HFF-Myc (cell line): Measurements from ENCODE around the gene GRIK5.

Experiments used
- DNase-seq: peaks from one replicate; pipeline ENCODE4 v3.0.0-alpha.2; 2011; ENCODE audit warnings: low read depth; ENCODE audit errors: extremely low read depth
- H3K4me3 ChIP-seq: replicated peaks from 2 replicates; pipeline ENCODE4 v1.5.1; 2011; ENCODE audit warnings: low read depth, mild to moderate bottlenecking, control low read depth, low read length
- CTCF ChIP-seq: IDR thresholded peaks from 2 replicates; pipeline ENCODE4 v1.5.1; 2012; ENCODE audit warnings: mild to moderate bottlenecking, low read depth, low read length, control low read depth; ENCODE audit errors: missing control alignments

GRIK5 gene

GRCh38 chr19:42095814-42096230 lies 25.8 kb upstream of the GRIK5 start:
- no peak overlapping the region for H3K4me3 ChIP-seq
- no peak for TF ChIP-seq CTCF
- no peak for DNase-seq

GRCh38 chr19:42095142-42095813 lies 25.3 kb upstream of the GRIK5 start:
- H3K4me3 ChIP-seq = no peak overlapping the region
- no peak for TF ChIP-seq CTCF
- DNase-seq = no peak

GRCh38 chr19:42093926-42094325 lies 23.9 kb upstream of the GRIK5 start:
- DNase-seq = no peak
- no peak overlapping the region for H3K4me3 ChIP-seq
- no peak for TF ChIP-seq CTCF

GRCh38 chr19:42093505-42093904 lies 23.5 kb upstream of the GRIK5 start:
- TF ChIP-seq CTCF = no peak
- H3K4me3 ChIP-seq = no peak overlapping the region
- DNase-seq = no peak

- DNase-seq = no peak
- no peak overlapping the region for H3K4me3 ChIP-seq
- peak; percentile 69 for TF ChIP-seq CTCF
Measured at GRCh38 chr19:42092350-42092749, 22.3 kb upstream of the GRIK5 start.

GRCh38 chr19:42091742-42092141 lies 21.7 kb upstream of the GRIK5 start:
- H3K4me3 ChIP-seq = no peak overlapping the region
- TF ChIP-seq CTCF = no peak
- DNase-seq = no peak

- TF ChIP-seq CTCF = no peak
- H3K4me3 ChIP-seq = no peak overlapping the region
- DNase-seq = no peak
Measured at GRCh38 chr19:42091300-42091699, 21.3 kb upstream of the GRIK5 start.
